Mesenchymal stem cell (in vitro differentiated cells and primary cell): ENCODE measurements around the gene MAPKAPK3.

ENCODE experiments used
- DNase-seq: peaks from one replicate; pipeline ENCODE4 v3.0.0-alpha.2; 2013
- H2AFZ ChIP-seq: one replicate; pipeline ENCODE4 v1.6.1; 2013; ENCODE audit warnings: low read depth, mild to moderate bottlenecking, control low read depth, inconsistent platforms, low read length, moderate library complexity
- H2AK5ac ChIP-seq: 2 replicates; pipeline ENCODE4 v1.6.1; 2013; ENCODE audit warnings: low read length, moderate library complexity, mild to moderate bottlenecking, inconsistent platforms; ENCODE audit not compliant: severe bottlenecking
- H2BK120ac ChIP-seq: one replicate; pipeline ENCODE4 v1.6.1; 2013; ENCODE audit warnings: low read depth, mild to moderate bottlenecking, inconsistent platforms, low read length, moderate library complexity
- H2BK12ac ChIP-seq, 2 experiments: one replicate each; pipeline ENCODE4 v1.6.1; 2013; ENCODE audit warnings: inconsistent platforms in 2 of 2, low read length in 2 of 2, mild to moderate bottlenecking in 2 of 2, moderate library complexity in 2 of 2, control low read depth in 1 of 2
- H2BK15ac ChIP-seq: one replicate; pipeline ENCODE4 v1.6.1; 2013; ENCODE audit warnings: mild to moderate bottlenecking, low read depth, inconsistent platforms; ENCODE audit not compliant: poor library complexity, severe bottlenecking
- H2BK5ac ChIP-seq: 2 replicates; pipeline ENCODE4 v1.6.1; 2013; ENCODE audit warnings: low read depth, mild to moderate bottlenecking, low read length, control low read depth, inconsistent platforms; ENCODE audit not compliant: poor library complexity, severe bottlenecking
- H3K14ac ChIP-seq, 2 experiments: one replicate each; pipeline ENCODE4 v1.6.1; 2013; ENCODE audit warnings: inconsistent platforms in 2 of 2, low read length in 2 of 2, control low read depth in 1 of 2, mild to moderate bottlenecking in 1 of 2, moderate library complexity in 1 of 2
- H3K18ac ChIP-seq, 2 experiments: one replicate each; pipeline ENCODE4 v1.6.1; 2013; ENCODE audit warnings: inconsistent platforms in 2 of 2, low read length in 2 of 2, control low read depth in 1 of 2, low read depth in 1 of 2, mild to moderate bottlenecking in 1 of 2
- H3K23ac ChIP-seq, 2 experiments: one replicate each; pipeline ENCODE4 v1.6.1; 2013; ENCODE audit warnings: inconsistent platforms in 2 of 2, low read length in 2 of 2, mild to moderate bottlenecking in 2 of 2, moderate library complexity in 2 of 2, control low read depth in 1 of 2
- H3K27ac ChIP-seq: 2 replicates; pipeline ENCODE4 v1.5.1; 2013; ENCODE audit warnings: mild to moderate bottlenecking, moderate library complexity, low read length, control low read depth, inconsistent platforms; ENCODE audit not compliant: poor library complexity, severe bottlenecking
- H3K27me3 ChIP-seq, 2 experiments: 2 replicates each; pipeline versions ENCODE4 v1.6.1 to v1.7.0; 2013; ENCODE audit warnings: low read length in 2 of 2, mild to moderate bottlenecking in 2 of 2, moderate library complexity in 2 of 2, control low read depth in 1 of 2, inconsistent platforms in 1 of 2; ENCODE audit not compliant: control insufficient read depth in 1 of 2, insufficient read depth in 1 of 2
- H3K36me3 ChIP-seq, 2 experiments: 2 replicates each; pipeline versions ENCODE4 v1.6.1 to v1.7.0; 2013; ENCODE audit warnings: low read length in 2 of 2, control low read depth in 1 of 2, inconsistent platforms in 1 of 2, low read depth in 1 of 2, mild to moderate bottlenecking in 1 of 2; ENCODE audit not compliant: insufficient read depth in 2 of 2, control insufficient read depth in 1 of 2
- H3K4ac ChIP-seq, 2 experiments: one replicate each; pipeline ENCODE4 v1.6.1; 2013; ENCODE audit warnings: inconsistent platforms in 2 of 2, low read length in 2 of 2, mild to moderate bottlenecking in 2 of 2, moderate library complexity in 2 of 2, control low read depth in 1 of 2, low read depth in 1 of 2
- H3K4me1 ChIP-seq: 2 replicates; pipeline ENCODE4 v1.6.1; 2013; ENCODE audit warnings: low read depth, low read length, control low read depth; ENCODE audit not compliant: control insufficient read depth, insufficient read depth
- H3K4me2 ChIP-seq: 2 replicates; pipeline ENCODE4 v1.6.1; 2013; ENCODE audit warnings: low read length, mild to moderate bottlenecking, inconsistent platforms; ENCODE audit not compliant: poor library complexity, severe bottlenecking
- H3K4me3 ChIP-seq, 2 experiments: 2 replicates each; pipeline versions ENCODE4 v1.5.1 to v1.7.0; 2013; ENCODE audit warnings: low read length in 2 of 2, mild to moderate bottlenecking in 2 of 2, control low read depth in 1 of 2, low read depth in 1 of 2; ENCODE audit not compliant: insufficient read depth in 1 of 2
- H3K79me1 ChIP-seq: replicated peaks from 2 replicates; pipeline ENCODE4 v1.6.1; 2013; ENCODE audit warnings: mild to moderate bottlenecking, control low read depth, low read length, inconsistent platforms; ENCODE audit not compliant: poor library complexity, severe bottlenecking
- H3K9ac ChIP-seq: 2 replicates; pipeline ENCODE4 v1.7.0; 2013; ENCODE audit warnings: mild to moderate bottlenecking, low read length, moderate library complexity
- H3K9me3 ChIP-seq: 2 replicates; pipeline ENCODE4 v1.7.0; 2013; ENCODE audit warnings: mild to moderate bottlenecking, low read length; ENCODE audit not compliant: control insufficient read depth
- H4K8ac ChIP-seq: one replicate; pipeline ENCODE4 v1.6.1; 2013; ENCODE audit warnings: inconsistent platforms, mild to moderate bottlenecking, low read length, moderate library complexity
- H4K91ac ChIP-seq: one replicate; pipeline ENCODE4 v1.6.1; 2013; ENCODE audit warnings: mild to moderate bottlenecking, low read length, inconsistent platforms
- WGBS: methylation state at CpG from one replicate; pipeline ENCODE4 v1.1.7; 2013; ENCODE audit warnings: mixed read lengths; 5-methylcytosine and 5-hydroxymethylcytosine counted together

The MAPKAPK3 gene

DNA sequence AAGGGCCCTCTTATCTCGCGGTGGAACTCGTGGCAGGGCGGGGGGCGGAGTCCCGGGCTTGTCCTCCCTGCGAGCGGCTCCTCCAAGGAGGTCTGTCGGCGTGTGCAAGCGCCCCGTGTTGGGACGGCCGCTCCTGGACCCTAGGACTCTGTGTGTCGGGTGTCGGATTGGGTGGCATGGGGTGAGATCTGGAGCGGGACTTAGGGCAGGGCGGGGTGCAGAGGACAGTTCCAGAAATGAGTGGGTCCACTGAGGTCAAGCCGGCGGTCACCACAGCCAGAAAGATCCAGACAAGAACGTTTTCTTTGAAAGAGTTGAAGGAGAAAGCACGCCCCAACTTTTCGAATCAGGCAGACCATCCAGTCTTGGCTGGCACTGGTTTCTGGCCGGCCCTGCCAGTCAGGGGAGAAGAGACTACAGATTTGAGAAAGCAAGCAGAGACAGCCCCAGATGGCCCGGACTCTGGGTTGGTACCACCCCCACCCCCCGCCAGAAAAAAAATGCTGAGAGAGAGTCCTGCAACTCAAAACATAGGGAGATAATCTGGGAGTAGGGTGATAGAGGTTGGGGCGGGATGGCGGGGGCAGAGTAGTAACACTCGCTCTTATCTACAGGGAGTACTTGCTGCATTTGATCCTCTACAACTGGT, 4.6 kb upstream of the MAPKAPK3 start:
- Histone ChIP-seq H3K4me3 (peak overlapping the region; percentile 57 to 87), H2BK15ac (peak overlapping the region; percentile 77), H2BK120ac (no peak overlapping the region), H2AFZ (peak overlapping the region; percentile 20), H2BK12ac (peak overlapping the region; percentile 45 to 56), H3K9me3 (no peaks in the 10 kb centered on the region), H3K4ac (peak overlapping the region in 1 of 2 experiments; percentile 64), H3K27ac (peak overlapping the region; percentile 16), H3K79me1 (peaks cover 26% of the 10 kb centered on the region), H3K14ac (no peak overlapping the region), H2BK5ac (no peak overlapping the region), H3K4me2 (peak overlapping the region; percentile 75), H4K91ac (peak overlapping the region; percentile 86), H3K4me1 (peaks cover 26% of the 10 kb centered on the region), H3K27me3 (no peaks in the 10 kb centered on the region), H3K23ac (no peak overlapping the region), H3K18ac (peak overlapping the region; percentile 66 to 71), H3K36me3 (peaks cover 9 to 12% of the 10 kb centered on the region in 2 experiments), H4K8ac (peak overlapping the region; percentile 69), H2AK5ac (no peak overlapping the region), H3K9ac (peak overlapping the region; percentile 78)
- 11% methylated on average over 29 of the region's 29 CpGs for WGBS
- DNase-seq = no peak

DNA sequence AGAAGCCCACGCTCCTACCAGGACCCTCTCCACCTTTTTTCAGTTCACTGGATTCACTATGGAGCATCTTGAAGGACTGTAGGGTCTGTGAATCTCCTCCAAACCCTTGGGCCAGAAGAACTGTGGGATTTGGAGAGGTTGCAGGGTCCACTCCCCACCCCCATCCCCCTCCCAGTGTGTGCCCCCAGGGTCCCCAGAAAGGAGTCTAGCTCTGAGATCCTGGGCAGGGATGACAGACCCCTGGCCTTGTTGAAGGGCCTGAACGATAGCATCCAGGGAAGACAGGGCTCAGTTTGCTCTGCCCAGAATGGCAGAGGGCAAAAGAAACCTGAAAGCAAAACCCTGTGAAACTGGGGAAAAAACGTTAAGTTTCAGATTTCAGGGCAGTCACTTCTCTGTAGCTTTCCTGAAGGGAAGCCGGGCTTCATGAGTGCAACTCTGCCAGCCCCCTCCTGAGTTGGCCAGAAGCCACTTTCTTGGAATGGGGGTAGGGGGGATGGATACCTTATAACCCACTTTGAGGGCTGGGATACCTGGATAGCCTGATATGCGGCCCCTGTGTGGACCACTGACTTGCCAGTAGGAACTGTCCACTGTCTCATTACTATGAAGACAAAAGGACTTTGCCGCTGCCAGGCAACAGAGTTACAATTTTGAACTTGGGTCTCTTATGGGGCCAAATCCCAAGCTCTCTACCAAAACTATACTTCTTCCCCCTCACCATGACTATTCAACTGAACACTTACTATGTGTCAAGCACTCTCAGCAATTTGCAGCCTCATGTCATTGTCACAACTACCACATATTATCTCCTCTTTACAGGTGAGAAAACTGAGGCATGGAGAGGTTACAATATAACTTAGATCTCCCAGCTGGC, 3.7 kb upstream of the MAPKAPK3 start:
- no peak overlapping the region for H3K14ac ChIP-seq
- peak overlapping the region in 1 of 2 experiments; percentile 21 for H2BK12ac ChIP-seq
- H3K79me1 ChIP-seq = peaks cover 27% of the 10 kb centered on the region
- H2BK5ac ChIP-seq = no peak overlapping the region
- H2AFZ ChIP-seq = no peak overlapping the region
- no peaks in the 10 kb centered on the region for H3K9me3 ChIP-seq
- no peak overlapping the region for H3K23ac ChIP-seq
- H3K4me3 ChIP-seq = peak overlapping the region in 1 of 2 experiments; percentile 87
- no peaks in the 10 kb centered on the region for H3K27me3 ChIP-seq
- H4K91ac ChIP-seq = no peak overlapping the region
- 69% methylated on average over 5 of the region's 6 CpGs for WGBS
- peak overlapping the region in 1 of 2 experiments; percentile 6 for H3K18ac ChIP-seq
- peaks cover under 1 to 3% of the 10 kb centered on the region in 2 experiments for H3K36me3 ChIP-seq
- peak overlapping the region; percentile 45 for H2BK120ac ChIP-seq
- H3K27ac ChIP-seq = no peak overlapping the region
- no peak overlapping the region for H4K8ac ChIP-seq
- H3K4ac ChIP-seq = no peak overlapping the region
- H3K4me1 ChIP-seq = peaks cover 30% of the 10 kb centered on the region
- peak overlapping the region; percentile 49 for H2BK15ac ChIP-seq
- H3K4me2 ChIP-seq = no peak overlapping the region
- DNase-seq = no peak
- no peak overlapping the region for H2AK5ac ChIP-seq
- H3K9ac ChIP-seq = peak overlapping the region; percentile 78

DNA sequence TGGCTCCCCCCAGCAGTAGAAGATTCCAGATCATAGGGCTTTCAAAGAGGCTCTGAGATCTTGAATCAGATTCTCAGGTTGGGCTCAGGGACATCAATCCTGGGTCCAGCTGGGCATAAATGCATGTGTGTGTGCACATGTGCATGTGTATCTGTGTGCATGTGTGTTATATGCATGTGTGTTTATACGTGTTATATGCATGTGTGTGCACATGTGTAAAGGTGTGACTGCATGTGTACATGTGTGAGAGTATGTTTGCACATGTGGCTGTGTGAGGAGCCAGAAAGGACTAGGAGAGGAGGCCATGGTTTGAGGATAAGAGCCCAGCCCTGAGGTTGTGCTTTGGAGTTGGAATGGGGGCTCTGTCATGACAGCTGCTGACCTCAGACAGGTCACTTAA, 1.8 kb upstream of the MAPKAPK3 start:
- no peak overlapping the region for H2BK120ac ChIP-seq
- H2BK15ac ChIP-seq = peak overlapping the region; percentile 8
- no peaks in the 10 kb centered on the region for H3K27me3 ChIP-seq
- H3K9me3 ChIP-seq = no peaks in the 10 kb centered on the region
- H2AFZ ChIP-seq = no peak overlapping the region
- H3K4ac ChIP-seq = no peak overlapping the region
- no peak overlapping the region for H3K4me3 ChIP-seq
- H3K79me1 ChIP-seq = peaks cover 23% of the 10 kb centered on the region
- no peak overlapping the region for H2BK12ac ChIP-seq
- no peak for DNase-seq
- H2AK5ac ChIP-seq = no peak overlapping the region
- H2BK5ac ChIP-seq = no peak overlapping the region
- peaks cover 27% of the 10 kb centered on the region for H3K4me1 ChIP-seq
- WGBS = 21% methylated on average over 1 of the region's 1 CpG
- H4K91ac ChIP-seq = no peak overlapping the region
- no peak overlapping the region for H3K23ac ChIP-seq
- no peak overlapping the region for H3K27ac ChIP-seq
- H3K14ac ChIP-seq = no peak overlapping the region
- no peak overlapping the region for H3K9ac ChIP-seq
- H3K18ac ChIP-seq = no peak overlapping the region
- H3K36me3 ChIP-seq = peaks cover 0 to 6% of the 10 kb centered on the region in 2 experiments
- H3K4me2 ChIP-seq = no peak overlapping the region
- H4K8ac ChIP-seq = no peak overlapping the region
